ENCODE data around the gene GRIK2.
"Not testable (repeated sequence)": the region's sequence is repeated elsewhere in the genome, so short reads cannot be mapped to it uniquely, and the experiment has no call there.

GRIK2 gene

GRCh38 chr6:101393251-101393828 lies at the start of gene GRIK2:
Gene GRIK2, plus strand, starts transcription at chr6:101393708.
- DNase-seq: peak; percentile 7

- DNase-seq: no peak
Measured at GRCh38 chr6:101344885-101345284, 48.6 kb upstream of the GRIK2 start.

DNA sequence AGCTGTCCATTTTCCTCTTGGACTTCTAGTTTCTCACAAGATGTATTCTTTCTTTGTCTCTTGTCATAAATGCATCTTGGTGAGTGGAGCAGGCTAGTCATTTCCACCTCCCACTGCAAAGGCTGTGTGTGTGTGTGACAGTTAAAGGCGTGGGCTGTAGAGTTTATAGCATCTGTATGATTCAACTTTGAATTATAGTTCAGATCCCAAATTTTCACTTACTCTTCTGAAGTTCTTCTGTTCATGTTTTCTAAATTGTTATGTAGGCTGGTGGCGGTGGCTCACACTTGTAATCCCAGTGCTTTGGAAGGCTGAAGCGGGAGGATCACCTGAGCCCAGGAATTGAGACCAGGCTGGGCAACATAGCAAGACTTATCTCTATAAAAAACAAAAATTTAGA lies 44.7 kb upstream of the GRIK2 start:
- no peak for DNase-seq

DNA sequence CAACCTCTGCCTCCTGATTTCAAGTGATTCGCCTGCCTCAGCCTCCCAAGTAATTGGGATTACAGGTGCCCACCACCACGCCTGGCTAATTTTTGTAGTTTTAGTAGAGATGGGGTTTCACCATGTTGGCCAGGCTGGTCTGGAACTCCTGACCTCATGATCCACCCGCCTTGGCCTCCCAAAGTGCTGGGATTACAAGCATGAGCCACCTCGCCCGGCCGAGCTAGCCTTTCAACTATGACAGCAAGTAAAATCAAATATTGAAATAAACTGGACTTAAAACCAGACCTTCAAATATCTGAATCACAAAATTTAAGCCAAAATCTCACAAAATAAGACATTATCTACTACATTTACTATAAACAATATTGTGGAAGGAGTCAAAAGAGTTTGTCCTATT lies 42.9 kb upstream of the GRIK2 start:
- DNase-seq: not testable (repeated sequence)

- DNase-seq: no peak
Measured at GRCh38 chr6:101351173-101351572, 42.3 kb upstream of the GRIK2 start.

DNA sequence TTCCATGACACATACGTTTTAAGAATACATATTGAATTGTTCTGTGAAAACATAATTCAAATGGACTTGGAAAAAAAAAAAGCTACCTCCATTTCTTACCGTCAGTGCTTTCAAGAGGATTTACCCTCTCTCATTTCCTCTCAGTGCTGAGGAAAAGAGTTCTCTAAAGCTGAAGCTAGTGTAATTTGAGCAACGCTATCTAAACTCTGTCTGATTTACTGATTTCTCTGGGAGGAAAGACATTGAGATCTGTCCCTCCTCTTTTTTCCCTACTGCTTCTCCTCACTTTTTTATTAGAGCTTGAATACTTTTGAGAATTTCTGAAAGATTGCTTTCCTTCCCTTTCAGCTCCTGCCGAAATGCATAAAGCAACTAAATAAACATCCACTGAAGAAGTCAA lies 41.2 kb upstream of the GRIK2 start:
- no peak for DNase-seq

- DNase-seq: no peak
Measured at GRCh38 chr6:101365181-101365580, 28.3 kb upstream of the GRIK2 start.

GRCh38 chr6:101379926-101380325 lies 13.6 kb upstream of the GRIK2 start:
- DNase-seq: no peak

- DNase-seq: no peak
Measured at GRCh38 chr6:101380897-101381630, 12.4 kb upstream of the GRIK2 start.

GRCh38 chr6:101383747-101384146 lies 9.8 kb upstream of the GRIK2 start:
- not testable (repeated sequence) for DNase-seq

DNA sequence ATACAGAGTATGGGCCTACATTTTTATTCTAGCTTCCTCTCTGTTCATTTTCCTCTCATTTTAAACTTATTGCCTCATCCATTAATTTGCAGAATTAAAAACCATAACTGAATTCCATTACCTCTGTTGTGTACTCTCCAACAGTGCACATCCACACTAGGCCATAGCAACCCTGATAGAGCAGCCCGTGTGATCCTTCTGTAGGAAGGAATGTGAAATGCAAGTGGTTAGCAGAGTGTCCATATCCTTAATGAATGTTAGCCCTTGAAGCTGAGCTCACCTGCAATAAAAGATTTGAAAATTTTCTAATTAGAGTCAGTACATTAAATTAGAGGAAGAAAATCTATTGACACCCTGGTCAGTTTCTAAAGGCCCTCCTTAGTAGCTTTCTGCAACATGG lies 6.5 kb upstream of the GRIK2 start:
- DNase-seq: no peak

DNA sequence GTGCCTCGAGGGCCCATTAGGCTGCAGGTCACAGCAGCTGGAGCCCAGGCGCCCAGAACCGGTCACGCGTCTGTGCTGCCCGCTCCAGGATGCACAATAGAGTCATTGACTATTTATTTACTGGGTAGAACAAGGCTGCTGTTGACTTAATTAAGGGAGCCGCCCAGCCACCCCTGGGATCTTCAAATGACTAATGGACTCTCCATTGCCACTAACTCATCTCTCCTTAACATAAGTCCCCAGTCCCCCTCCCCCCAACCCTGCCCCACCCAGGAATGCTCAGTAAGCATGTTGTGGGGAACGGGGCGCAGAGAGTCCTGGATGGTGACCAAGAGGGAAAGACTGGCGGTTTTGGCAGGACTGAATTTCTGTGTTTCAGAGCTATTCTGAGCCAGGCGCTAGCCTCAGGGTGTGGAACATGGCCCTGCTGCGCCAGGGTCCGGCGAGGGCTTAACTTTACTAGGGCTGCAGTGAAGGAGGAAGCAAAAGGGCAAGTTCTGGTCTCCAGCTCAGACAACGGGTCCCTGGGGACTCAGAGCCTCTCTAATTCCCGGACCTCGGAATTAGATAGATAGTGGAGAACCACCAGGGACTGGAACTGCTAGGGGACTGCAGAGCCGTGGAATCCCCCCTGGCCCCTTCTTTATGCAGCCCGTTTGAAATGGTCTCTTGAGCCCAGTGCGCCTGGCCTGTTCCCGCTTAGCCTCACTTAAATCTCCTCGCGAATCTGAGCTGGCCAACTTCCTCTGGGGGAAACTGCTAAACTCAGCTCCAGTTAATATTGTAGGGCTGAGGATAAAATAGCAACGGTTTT lies 1.5 kb upstream of the GRIK2 start:
- no peak for DNase-seq

DNA sequence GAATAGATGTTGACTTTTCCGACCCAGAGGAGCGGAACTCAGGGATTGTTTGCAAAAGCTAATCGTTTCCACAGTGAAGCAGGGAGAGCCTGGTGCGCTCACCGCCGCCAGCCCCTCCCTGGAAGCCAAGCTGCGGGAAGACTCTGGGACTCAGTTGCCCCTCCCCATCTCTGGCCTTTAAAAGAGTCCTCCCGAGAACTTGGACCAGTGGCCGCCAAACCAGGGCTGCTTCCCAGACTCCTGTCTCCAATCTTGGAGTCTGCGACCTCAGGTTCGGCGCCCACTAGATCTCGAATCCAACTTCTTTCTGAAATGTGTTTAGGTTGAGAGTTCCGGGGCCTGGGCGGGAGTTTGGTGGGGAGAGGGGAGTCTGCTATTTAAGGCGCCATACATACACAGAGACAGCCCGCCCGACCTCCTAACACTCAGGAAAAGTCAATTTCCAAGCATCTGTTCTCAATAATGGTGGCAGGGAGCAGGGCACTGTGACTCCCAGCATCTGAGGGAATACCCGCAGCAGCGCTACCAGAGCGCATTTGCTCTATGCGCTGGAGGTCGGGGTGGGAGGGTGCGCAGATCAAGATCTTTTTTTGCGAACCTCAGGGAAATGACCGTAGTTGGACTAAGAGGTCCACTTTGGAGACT lies 800 bp upstream of the GRIK2 start:
- no peak for DNase-seq

GRCh38 chr6:101393829-101394251 lies 332 bp downstream of the GRIK2 start:
- peak; percentile 20 for DNase-seq

DNA sequence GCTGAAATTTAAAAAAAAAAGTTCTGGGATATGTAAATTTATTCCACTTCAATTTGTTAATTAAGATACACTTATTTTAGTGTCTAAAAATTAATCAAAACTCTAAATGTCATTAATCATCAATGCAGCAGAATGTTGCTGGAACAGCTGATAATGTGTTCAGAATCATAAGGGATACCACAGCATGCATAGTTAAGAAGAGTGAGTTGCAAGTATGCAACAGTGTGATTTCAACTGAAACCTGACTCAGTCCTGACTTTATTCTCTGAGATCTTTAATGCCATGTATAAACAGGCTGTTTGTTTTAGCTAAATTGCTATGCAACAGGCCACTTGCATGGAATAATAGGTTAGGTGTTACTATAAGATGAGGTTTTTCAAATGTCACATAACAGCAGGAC lies 1.4 kb downstream of the GRIK2 start:
- DNase-seq: peak; percentile 21

DNA sequence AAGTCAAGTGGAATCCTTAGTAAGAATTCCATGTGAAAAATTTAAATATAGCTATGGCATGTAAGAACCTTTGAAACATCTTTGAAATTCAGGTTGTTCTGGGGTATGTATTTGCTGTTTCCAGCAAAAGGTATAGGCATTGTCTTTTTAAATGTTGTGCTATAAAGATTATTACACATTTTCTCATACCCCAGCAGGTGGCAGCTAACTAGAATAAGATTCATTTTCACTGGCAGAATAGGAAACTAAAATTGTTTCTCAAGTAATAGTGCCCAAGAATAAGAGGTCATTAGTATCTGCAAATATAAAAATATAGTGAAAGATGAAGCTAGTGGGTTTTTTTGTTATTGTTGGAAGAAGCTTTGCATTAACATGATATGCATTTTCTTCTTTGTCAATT lies 1.8 kb downstream of the GRIK2 start:
- peak; percentile 28 for DNase-seq

GRCh38 chr6:101396548-101397173 lies 3.2 kb downstream of the GRIK2 start:
- DNase-seq: no peak

GRCh38 chr6:101397199-101397598 lies 3.7 kb downstream of the GRIK2 start:
- DNase-seq: peak; percentile 64

- no peak for DNase-seq
Measured at GRCh38 chr6:101398716-101399615, 5.5 kb downstream of the GRIK2 start.

DNA sequence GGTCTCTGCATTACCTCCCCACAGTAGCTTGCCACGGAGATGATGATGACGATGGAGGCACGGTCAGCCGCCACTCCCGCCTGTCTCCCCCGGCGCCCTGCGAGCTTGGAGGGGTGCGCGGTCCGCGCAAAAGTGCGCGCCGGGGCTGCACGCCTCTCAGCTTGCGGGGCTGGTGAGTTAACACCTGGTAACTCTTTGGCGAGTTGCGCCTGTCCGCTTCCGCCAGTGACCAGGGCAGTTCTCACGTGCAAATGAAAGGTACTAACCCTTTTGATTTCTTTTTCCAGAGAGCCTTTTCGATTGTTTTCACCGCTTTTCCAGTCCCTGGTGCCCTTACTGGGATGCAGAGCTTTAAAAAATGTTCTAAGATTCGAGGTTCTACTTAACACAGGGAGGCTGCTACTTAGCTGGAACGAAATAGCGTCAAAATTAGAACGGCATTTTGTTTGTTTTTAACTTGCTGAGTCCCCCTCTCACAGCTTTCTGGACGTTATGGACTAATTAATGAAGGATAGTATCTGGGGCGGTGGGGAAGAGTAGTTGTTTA lies 6.2 kb downstream of the GRIK2 start:
- no peak for DNase-seq

GRCh38 chr6:101400326-101401135 lies 7.0 kb downstream of the GRIK2 start:
- DNase-seq: no peak

All from NCI-H1694 treated with DMSO at 0.1 percent for 48 hours (cell line).